ENCODE data around the gene SENP7.
"Not testable (repeated sequence)": the region's sequence is repeated elsewhere in the genome, so short reads cannot be mapped to it uniquely, and the experiment has no call there.

The SENP7 gene

GRCh38 chr3:101453961-101454360 is 59.1 kb downstream of the SENP7 start:
- no peak for DNase-seq

GRCh38 chr3:101438641-101439040 is 74.4 kb downstream of the SENP7 start:
- DNase-seq: not testable (repeated sequence)

DNA sequence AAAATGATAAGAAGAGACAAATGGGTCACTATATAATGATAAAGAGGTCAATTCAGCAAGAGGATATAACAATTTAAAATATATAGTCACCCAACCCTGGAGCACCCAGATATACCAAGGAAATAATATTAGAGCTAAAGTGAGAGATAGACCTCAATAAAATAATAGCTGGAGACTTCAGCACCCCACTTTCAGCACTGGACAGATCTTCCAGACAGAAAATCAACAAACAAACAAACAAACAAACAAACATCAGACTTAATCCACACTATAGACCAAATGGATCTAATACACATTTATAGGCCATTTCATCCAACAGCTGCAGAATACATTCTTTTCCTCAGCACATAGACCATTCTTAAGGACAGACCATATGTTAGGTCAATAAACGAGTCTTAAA is 79.4 kb downstream of the SENP7 start:
- no peak for DNase-seq

- DNase-seq: no peak
Measured at GRCh38 chr3:101423984-101424888, 88.8 kb downstream of the SENP7 start.

- DNase-seq: no peak
Measured at GRCh38 chr3:101418851-101419250, 94.2 kb downstream of the SENP7 start.

DNA sequence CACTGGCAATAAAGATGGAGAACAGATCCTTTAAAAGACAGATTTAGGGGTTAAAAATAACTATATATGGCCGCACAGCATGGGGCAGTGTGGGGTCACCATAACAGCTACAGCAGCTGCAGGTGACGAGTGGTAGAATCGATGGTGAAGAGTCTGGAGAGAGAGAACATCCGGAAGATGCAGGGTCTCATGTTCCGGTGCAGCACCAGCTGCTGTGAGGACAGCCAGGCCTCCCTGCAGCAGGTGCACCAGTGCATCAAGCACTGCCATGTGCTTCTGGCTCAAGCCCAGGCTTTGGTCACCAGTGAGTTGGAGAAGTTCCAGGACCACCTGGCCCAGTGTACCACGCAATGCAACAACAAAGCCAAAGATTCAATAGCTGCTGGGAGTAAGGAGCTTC is 98.9 kb downstream of the SENP7 start:
- DNase-seq: no peak

DNA sequence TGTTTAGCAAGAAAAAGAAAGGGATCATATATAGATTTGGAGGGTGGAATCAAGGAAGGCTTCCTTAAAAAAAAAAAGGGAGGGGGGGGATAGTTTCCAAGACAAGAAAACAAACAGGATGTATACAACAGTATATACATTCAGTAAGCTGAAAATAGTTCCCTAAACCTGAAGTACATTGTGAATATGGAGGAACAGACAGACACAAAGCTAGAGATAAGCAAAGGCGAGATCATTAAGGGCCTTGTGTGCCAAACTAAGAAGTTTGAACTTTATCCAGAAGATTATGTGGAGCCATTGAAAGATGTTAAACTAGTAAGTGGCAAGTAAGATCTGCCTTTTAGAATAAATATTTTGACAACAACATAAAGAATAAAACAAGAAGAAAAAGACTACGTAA is 99.4 kb downstream of the SENP7 start:
- no peak for DNase-seq

GRCh38 chr3:101391413-101391950 is 121.5 kb downstream of the SENP7 start:
- no peak for DNase-seq

DNA sequence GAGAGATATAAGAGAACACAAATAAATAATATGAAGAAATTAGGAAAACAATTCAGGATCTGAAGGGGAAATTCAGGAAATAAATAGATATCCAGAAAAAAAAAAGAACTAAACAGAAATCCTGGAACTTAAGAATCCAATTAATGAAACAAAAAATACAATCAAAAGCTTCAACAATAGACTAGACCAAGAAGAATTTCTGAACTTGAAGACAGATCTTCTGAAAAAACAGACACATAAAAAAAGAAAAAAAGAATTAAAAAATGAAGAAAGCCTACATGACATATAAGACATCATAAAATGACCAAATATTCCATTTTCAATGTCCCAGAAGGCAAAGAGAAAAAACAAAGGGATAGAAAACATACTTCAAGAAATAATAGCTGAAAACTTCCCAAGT is 124.3 kb downstream of the SENP7 start:
- no peak for DNase-seq

GRCh38 chr3:101387351-101387750 is 125.7 kb downstream of the SENP7 start:
- no peak for DNase-seq

DNA sequence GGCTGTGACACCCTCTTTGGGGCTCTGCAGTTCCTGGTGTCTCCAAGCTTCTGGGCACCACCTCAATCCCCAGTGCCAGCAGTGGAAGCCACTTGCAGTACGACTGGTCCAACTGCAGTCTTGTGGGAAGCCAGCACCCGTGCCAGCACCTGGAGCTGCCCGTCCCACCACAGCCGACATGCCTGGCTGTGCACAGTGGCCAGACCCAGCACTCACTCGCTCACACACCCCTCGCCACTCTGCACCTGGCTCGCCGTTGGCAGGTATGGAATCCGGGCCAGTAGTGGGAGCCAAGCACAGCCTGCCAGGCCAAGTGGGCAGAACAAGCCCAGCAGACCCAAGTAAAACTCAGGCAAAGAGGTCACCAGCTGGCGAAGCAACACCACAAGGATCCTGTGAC is 128.6 kb downstream of the SENP7 start:
- DNase-seq: no peak

DNA sequence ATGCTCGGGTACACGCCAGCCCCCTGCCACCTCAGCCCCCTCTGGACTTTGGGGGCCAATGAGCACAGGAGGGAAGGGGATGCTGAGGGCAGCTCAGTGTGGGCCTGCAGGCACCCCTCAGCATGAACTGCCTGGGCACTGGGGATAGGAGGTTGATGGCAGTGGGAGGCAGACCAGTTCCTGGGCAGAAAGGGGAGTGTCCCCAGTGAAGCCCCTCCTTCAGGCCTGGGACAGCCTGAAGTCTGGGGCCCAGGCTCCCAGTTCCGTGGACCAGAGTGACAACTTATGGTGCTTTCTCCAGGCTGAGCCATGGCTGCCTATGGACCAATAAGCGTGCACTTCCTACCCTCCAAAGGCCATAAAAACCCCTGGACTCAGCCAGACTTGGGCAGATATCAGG is 129.4 kb downstream of the SENP7 start:
- no peak for DNase-seq

DNA sequence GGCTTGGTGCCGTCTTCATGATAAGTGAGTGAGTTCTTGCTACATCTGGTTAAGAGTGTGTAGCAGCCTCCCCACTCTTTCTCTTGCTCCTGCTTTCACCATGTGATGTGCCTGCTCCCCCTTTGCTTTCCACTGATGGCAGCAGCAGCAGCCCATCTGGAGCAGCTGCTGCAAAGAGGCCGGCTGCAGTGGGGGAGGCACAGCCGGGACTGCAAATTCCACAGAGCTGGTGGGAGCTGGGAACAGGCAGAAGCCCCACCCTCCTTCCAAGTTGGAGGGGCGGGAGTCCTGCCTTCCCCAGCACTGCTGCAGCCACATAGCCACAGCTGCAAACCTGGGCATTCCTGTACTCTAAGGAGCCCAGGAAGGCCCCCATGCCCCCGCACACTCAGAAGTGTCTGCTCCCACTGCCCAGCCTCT is 129.8 kb downstream of the SENP7 start:
- no peak for DNase-seq

DNA sequence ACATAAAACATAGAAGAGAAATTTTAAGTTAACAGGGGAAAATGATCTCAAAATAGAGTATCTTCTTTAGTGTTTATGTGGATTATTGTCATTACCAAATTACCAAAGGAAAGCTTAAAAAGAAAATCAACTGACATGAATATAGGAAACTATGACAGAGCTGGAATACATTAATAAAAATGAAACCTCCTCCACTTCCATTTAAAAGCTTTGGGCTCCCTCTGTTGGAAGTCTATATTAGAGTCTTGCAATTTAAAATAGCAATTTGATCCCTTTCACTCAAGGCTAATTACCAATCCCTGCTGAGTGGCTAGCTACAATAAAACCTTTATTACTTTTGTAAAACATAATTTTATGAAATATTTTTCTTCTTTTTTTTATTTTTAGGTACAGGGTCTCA is 131.2 kb downstream of the SENP7 start:
- DNase-seq: no peak

DNA sequence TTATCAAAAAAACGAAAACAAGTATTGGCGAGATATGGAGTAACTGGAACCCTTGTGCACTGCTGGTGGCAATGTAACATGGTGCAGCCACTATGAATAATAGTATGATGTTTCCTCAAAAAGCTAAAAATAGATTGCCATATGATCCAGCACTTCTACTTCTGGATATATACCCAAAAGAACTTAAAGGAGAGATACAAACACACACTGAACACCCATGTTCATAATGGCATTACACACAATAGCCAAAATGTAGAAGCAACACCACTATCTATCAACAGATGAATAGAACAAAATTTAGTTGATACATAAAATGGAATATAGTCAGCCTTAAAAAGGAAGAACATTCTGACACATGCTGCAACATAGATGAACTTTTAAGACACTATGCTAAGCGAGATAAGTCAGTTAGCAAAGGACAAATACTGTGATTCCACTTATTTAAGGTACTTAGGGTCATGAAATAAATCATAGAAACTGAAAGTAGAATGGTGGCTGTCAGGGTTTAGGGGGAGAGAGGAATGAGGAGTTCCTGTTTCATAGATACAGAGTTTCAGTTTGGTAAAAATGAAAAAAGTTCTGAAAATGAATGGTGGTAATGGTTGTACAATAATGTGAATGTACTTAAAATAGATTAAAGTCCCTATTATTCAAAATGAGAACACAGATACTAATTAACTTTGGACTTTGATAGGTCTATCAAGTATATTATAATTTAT is 133.2 kb downstream of the SENP7 start:
- DNase-seq: no peak

DNA sequence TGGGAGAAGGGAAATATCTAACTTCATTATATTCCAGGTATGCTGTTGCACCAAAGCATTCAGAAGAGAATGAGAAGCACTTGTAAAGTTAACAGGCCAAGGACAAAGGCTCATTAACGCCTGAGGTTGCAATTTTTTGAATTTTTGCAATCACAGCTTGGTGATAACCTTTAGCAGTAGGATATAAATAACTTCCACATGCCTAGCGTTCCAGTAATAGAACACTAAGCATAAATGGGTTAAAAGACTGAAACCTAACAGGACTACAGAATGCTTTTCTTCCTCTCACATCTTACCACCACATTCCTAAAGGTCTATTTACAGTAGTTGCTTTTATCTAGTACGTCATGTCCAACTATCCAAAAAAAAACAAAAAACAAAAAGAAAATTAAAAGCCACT is 135.2 kb downstream of the SENP7 start:
- DNase-seq: no peak

- DNase-seq: no peak
Measured at GRCh38 chr3:101377209-101377608, 135.8 kb downstream of the SENP7 start.

- DNase-seq: no peak
Measured at GRCh38 chr3:101375586-101375985, 137.4 kb downstream of the SENP7 start.

GRCh38 chr3:101362406-101362805 is 150.6 kb downstream of the SENP7 start:
- DNase-seq: no peak

DNA sequence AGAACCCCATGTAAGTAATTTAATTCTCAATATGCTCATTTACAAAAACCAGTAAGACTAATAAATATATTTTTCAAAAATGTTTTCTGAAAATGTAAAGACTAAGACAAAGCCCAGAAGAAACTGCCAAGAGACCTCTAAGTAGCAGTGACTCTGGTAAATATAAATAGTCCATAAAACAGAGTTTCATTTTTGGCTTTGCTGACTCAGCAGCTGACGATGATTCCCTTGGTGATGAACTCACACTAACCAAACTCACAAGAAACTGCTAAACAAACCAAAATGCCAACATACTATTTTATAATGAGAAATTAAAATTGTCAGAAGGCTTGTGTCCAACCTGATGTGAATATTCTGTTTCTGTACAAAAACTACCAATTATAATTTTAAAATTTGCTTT is 161.2 kb downstream of the SENP7 start:
- no peak for DNase-seq

DNA sequence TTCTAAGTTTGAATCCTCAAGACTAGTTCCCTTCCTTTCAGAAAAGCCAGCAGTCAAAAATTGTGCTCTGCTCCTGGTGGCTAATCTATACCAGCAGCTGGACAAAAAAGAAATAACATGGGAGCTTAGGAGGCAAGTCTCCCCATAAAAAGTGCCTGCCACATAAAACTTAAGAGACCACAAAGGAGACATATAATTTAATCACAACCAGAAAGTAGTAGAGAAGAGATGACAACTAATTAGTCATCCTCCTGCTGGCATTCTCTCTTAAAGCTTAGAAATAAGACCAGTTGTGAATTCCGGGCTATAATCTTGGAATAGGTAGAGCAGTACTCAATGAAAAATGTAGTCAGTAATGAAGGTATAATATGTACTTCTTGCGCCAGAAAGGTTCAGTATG is 172.4 kb downstream of the SENP7 start:
- no peak for DNase-seq

DNA sequence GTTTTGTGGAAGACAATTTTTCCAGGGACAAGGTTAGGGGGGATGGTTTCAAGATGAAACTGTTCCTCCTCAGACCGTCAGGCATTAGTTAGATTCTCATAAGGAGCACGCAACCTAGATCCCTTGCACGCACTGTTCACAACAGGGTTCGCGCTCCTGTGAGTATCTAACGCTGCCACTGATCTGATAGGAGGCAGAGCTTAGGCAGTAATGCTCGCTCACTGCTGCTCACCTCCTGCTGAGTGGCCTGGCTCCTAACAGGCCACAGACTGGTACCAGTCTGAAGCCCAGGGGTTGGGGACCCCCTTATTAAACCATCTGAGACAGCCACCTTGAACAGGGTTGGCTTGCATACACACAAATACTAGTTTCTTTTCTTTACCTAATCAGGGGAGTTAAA is 179.1 kb downstream of the SENP7 start:
- DNase-seq: no peak

GRCh38 chr3:101329016-101329673 is 183.9 kb downstream of the SENP7 start:
- no peak for DNase-seq

All from GOT3 (cell line).